BE2C (cell line): ENCODE data around the gene OCA2.

Experiments used
- DNase-seq: peaks from one replicate; pipeline ENCODE4 v3.0.0-alpha.2; 2020
- H3K27me3 ChIP-seq: fragments of 250-450 bp; sonication (Bioruptor Pico); 2 replicates; pipeline ENCODE4 v1.5.1; 2020; ENCODE audit warnings: mild to moderate bottlenecking
- H3K36me3 ChIP-seq: fragments of 250-450 bp; sonication (Bioruptor Pico); 2 replicates; pipeline ENCODE4 v1.5.1; 2020; ENCODE audit warnings: mild to moderate bottlenecking
- H3K4me1 ChIP-seq: fragments of 250-450 bp; sonication (Bioruptor Pico); 2 replicates; pipeline ENCODE4 v1.5.1; 2020
- H3K4me3 ChIP-seq: 2 replicates; pipeline ENCODE4 v1.5.1; 2011; ENCODE audit warnings: low read depth, low read length
- H3K9me3 ChIP-seq: fragments of 250-450 bp; sonication (Bioruptor Pico); 2 replicates; pipeline ENCODE4 v1.5.1; 2020
- CTCF ChIP-seq: IDR thresholded peaks from 2 replicates; pipeline ENCODE4 v1.5.1; 2012; ENCODE audit warnings: mild to moderate bottlenecking, low read depth, low read length

The OCA2 gene

GRCh38 chr15:27734785-27735495, 364.2 kb downstream of the OCA2 start:
- no peak for TF ChIP-seq CTCF
- H3K4me1 ChIP-seq, result no peaks in the 10 kb centered on the region
- no peak overlapping the region for H3K4me3 ChIP-seq
- no peaks in the 10 kb centered on the region for H3K9me3 ChIP-seq
- no peaks in the 10 kb centered on the region for H3K27me3 ChIP-seq
- no peaks in the 10 kb centered on the region for H3K36me3 ChIP-seq
- DNase-seq, result no peak

GRCh38 chr15:27731776-27732175, 367.3 kb downstream of the OCA2 start:
- Histone ChIP-seq H3K27me3 (no peaks in the 10 kb centered on the region), H3K36me3 (no peaks in the 10 kb centered on the region), H3K4me1 (no peaks in the 10 kb centered on the region), H3K4me3 (no peak overlapping the region), H3K9me3 (no peaks in the 10 kb centered on the region)
- no peak for TF ChIP-seq CTCF
- no peak for DNase-seq

GRCh38 chr15:27730868-27731267, 368.2 kb downstream of the OCA2 start:
- no peak for DNase-seq
- H3K4me3 ChIP-seq, result no peak overlapping the region
- no peaks in the 10 kb centered on the region for H3K9me3 ChIP-seq
- no peaks in the 10 kb centered on the region for H3K36me3 ChIP-seq
- no peaks in the 10 kb centered on the region for H3K4me1 ChIP-seq
- H3K27me3 ChIP-seq, result no peaks in the 10 kb centered on the region
- no peak for TF ChIP-seq CTCF

GRCh38 chr15:27725731-27726130, 373.4 kb downstream of the OCA2 start:
- DNase-seq, result no peak
- no peaks in the 10 kb centered on the region for H3K36me3 ChIP-seq
- TF ChIP-seq CTCF, result no peak

GRCh38 chr15:27723821-27724220, 375.3 kb downstream of the OCA2 start:
- Histone ChIP-seq H3K9me3 (no peaks in the 10 kb centered on the region), H3K4me1 (no peaks in the 10 kb centered on the region), H3K27me3 (no peaks in the 10 kb centered on the region), H3K36me3 (no peaks in the 10 kb centered on the region), H3K4me3 (no peak overlapping the region)
- no peak for DNase-seq
- TF ChIP-seq CTCF, result no peak

More at GRCh38 chr15:27725731-27726130, 373.4 kb downstream of the OCA2 start:
- Histone ChIP-seq H3K27me3 (no peaks in the 10 kb centered on the region), H3K4me1 (no peaks in the 10 kb centered on the region), H3K4me3 (no peak overlapping the region), H3K9me3 (no peaks in the 10 kb centered on the region)

GRCh38 chr15:27722102-27722501, 377.0 kb downstream of the OCA2 start:
- Histone ChIP-seq H3K4me3 (no peak overlapping the region), H3K27me3 (no peaks in the 10 kb centered on the region), H3K36me3 (no peaks in the 10 kb centered on the region), H3K9me3 (no peaks in the 10 kb centered on the region), H3K4me1 (no peaks in the 10 kb centered on the region)
- TF ChIP-seq CTCF, result no peak
- DNase-seq, result no peak
